Panc1 (cell line): Measurements from ENCODE around the gene GJB6. TPM values are rescaled to one million over a fixed set of nuclear protein-coding genes. Genes with fewer than 3 reads are reported as not detected.

ENCODE experiments used
- ATAC-seq: fragments of 200-7000 bp; cut with Tn5 transposase; 2 replicates; pipeline ENCODE4 v1.9.1; 2020; ENCODE audit warnings: mild to moderate bottlenecking, moderate library complexity
- BruUV-seq: library from RNA; stranded (reverse); fragments of 400-500 nt; replicated peaks from 2 replicates; lab custom pipeline; 2021; lab: Mats Ljungman, UMichigan
- CTCF ChIA-PET: fragments of 300-600 bp; sonication (Branson Sonifier 250); formaldehyde crosslinking; loops from one replicate; lab custom pipeline; 2022; ENCODE audit warnings: antibody characterized with exemption; lab: Charles Lee
- POLR2A ChIA-PET: fragments of 300-600 bp; sonication (Branson Sonifier 250); formaldehyde crosslinking; loops from one replicate; lab custom pipeline; 2022; ENCODE audit warnings: antibody characterized with exemption; lab: Charles Lee
- DNase-seq: peaks from one replicate; pipeline ENCODE4 v3.0.0-alpha.2; 2010; ENCODE audit warnings: low read depth, low spot score
- H3K27ac ChIP-seq: 2 replicates; pipeline ENCODE4 v1.5.1; 2011; ENCODE audit warnings: mild to moderate bottlenecking, low read length, inconsistent platforms
- H3K27me3 ChIP-seq: fragments of 200-500 bp; sonication (Bioruptor generic); 2 replicates; pipeline ENCODE4 v1.6.0; 2014; ENCODE audit warnings: low read length, inconsistent platforms; ENCODE audit not compliant: control insufficient read depth, insufficient read depth
- H3K36me3 ChIP-seq: fragments of 200-500 bp; sonication (Bioruptor generic); 2 replicates; pipeline ENCODE4 v1.5.1; 2014; ENCODE audit warnings: inconsistent platforms, mild to moderate bottlenecking, low read length, moderate library complexity; ENCODE audit not compliant: control insufficient read depth, insufficient read depth
- H3K4me1 ChIP-seq: 2 replicates; pipeline ENCODE4 v1.5.1; 2011; ENCODE audit warnings: inconsistent platforms, mild to moderate bottlenecking, low read length, moderate library complexity; ENCODE audit not compliant: control insufficient read depth, insufficient read depth
- H3K4me3 ChIP-seq, 2 experiments: 2 replicates each; pipeline ENCODE4 v1.5.1; 2011 to 2012; ENCODE audit warnings: low read depth in 2 of 2, low read length in 2 of 2, mild to moderate bottlenecking in 2 of 2, inconsistent platforms in 1 of 2, moderate library complexity in 1 of 2
- H3K9me3 ChIP-seq: fragments of 200-500 bp; sonication (Bioruptor generic); 2 replicates; pipeline ENCODE4 v1.5.1; 2014; ENCODE audit warnings: low read depth, mild to moderate bottlenecking, inconsistent platforms, low read length, moderate library complexity; ENCODE audit not compliant: control insufficient read depth, insufficient read depth
- POLR2AphosphoS5 ChIP-seq: IDR thresholded peaks from 2 replicates; pipeline ENCODE4 v1.6.1; 2012; ENCODE audit warnings: mild to moderate bottlenecking, low read depth, low read length, moderate library complexity
- REST ChIP-seq, 2 experiments: IDR thresholded peaks; 2 replicates each; pipeline ENCODE4 v1.6.1; 2011 to 2012; ENCODE audit warnings: low read depth in 2 of 2, control low read depth in 1 of 2, low read length in 1 of 2, mild to moderate bottlenecking in 1 of 2, moderate library complexity in 1 of 2; ENCODE audit not compliant: insufficient read depth in 1 of 2
- SIN3A ChIP-seq: IDR thresholded peaks from 2 replicates; pipeline ENCODE4 v1.6.1; 2012; ENCODE audit warnings: low read depth, mild to moderate bottlenecking, low read length, moderate library complexity, borderline replicate concordance; ENCODE audit not compliant: insufficient read depth
- TCF7L2 ChIP-seq: IDR thresholded peaks from 2 replicates; pipeline ENCODE4 v1.6.1; 2011; ENCODE audit warnings: mild to moderate bottlenecking, low read depth, low read length, inconsistent platforms
- in situ Hi-C: cut with HindIII; loops from 2 replicates; pipeline ENCODE4 v1.10.0; 2016; ENCODE audit warnings: low sequenced_read_pairs, low pct_unique_long_range_greater_than_20kb
- intact Hi-C: fragments of 100-400 bp; cut with micrococcal nuclease; formaldehyde crosslinking; loops from one replicate; pipeline ENCODE4 v1.10.0; 2022; ENCODE audit not compliant: unreplicated experiment
- total RNA-seq: library from RNA; stranded (reverse); gene quantifications from one replicate; pipeline ENCODE4 v1.2.1, GENCODE V29; 2021; ENCODE audit not compliant: unreplicated experiment
- TF ChIP-seq, protein P1 (sequence below): fragments of 450-650 bp; IDR thresholded peaks from 2 replicates; pipeline ENCODE4 v1.5.1; 2017; ENCODE audit warnings: mild to moderate bottlenecking

GJB6 gene
- total RNA-seq, 1 experiment from 2014 or later = 6.3 TPM

DNA sequence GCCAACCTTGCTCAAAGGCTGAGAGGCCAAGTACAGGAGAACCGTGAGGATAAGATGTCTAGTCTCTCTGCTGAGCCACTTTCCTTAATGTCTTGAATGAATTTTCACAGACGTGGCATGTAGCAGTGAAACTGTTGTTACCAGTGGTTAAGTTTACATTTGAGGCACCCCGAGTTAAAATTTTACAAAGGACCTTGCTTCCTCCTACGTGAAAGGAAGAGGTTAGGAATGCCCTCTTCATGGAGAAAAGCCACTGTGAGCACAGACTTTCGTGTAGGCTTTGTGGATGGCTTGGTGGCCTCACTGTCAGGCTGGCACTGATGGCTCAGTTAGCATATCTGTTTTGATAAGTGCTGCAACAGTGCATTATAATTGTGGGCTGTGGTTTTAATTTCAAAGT, 42.0 kb downstream of the GJB6 start:
- ATAC-seq = no peak
- H3K27me3 ChIP-seq = no peaks in the 10 kb centered on the region; the same call in 1 of the 2 replicates

DNA sequence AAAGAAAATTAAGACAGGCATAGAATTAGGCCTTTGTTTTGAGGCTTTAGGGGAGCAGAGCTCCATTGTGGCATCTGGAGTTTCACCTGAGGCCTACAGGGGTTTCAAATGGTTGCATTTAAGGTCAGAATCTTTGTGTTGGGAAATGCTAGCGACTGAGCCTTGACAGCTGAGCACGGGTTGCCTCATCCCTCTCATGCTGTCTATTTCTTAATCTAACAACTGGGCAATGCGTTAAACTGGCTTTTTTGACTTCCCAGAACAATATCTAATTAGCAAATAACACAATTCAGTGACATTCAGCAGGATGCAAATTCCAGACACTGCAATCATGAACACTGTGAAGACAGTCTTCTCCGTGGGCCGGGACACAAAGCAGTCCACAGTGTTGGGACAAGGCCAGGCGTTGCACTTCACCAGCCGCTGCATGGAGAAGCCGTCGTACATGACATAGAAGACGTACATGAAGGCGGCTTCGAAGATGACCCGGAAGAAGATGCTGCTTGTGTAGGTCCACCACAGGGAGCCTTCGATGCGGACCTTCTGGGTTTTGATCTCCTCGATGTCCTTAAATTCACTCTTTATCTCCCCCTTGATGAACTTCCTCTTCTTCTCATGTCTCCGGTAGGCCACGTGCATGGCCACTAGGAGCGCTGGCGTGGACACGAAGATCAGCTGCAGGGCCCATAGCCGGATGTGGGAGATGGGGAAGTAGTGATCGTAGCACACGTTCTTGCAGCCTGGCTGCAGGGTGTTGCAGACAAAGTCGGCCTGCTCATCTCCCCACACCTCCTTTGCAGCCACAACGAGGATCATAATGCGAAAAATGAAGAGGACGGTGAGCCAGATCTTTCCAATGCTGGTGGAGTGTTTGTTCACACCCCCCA, 43.2 kb downstream of the GJB6 start:
- Histone ChIP-seq H3K27me3 (no peaks in the 10 kb centered on the region; the same call in 1 of the 2 replicates), H3K4me3 (no peak overlapping the region), H3K36me3 (no peaks in the 10 kb centered on the region; the same call in 1 of the 2 replicates), H3K9me3 (no peaks in the 10 kb centered on the region), H3K27ac (no peak overlapping the region), H3K4me1 (no peaks in the 10 kb centered on the region; the same call in 1 of the 2 replicates)
- ChIA-PET POLR2A (no interaction called here), CTCF (no interaction called here)
- no peak for ATAC-seq
- in situ Hi-C loops = no loop called here
- TF ChIP-seq, protein P1, sequence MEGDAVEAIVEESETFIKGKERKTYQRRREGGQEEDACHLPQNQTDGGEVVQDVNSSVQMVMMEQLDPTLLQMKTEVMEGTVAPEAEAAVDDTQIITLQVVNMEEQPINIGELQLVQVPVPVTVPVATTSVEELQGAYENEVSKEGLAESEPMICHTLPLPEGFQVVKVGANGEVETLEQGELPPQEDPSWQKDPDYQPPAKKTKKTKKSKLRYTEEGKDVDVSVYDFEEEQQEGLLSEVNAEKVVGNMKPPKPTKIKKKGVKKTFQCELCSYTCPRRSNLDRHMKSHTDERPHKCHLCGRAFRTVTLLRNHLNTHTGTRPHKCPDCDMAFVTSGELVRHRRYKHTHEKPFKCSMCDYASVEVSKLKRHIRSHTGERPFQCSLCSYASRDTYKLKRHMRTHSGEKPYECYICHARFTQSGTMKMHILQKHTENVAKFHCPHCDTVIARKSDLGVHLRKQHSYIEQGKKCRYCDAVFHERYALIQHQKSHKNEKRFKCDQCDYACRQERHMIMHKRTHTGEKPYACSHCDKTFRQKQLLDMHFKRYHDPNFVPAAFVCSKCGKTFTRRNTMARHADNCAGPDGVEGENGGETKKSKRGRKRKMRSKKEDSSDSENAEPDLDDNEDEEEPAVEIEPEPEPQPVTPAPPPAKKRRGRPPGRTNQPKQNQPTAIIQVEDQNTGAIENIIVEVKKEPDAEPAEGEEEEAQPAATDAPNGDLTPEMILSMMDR = peak; percentile 29
- TF ChIP-seq REST (IDR thresholded peaks at IDR 0.05; ENCODE audit: insufficient read depth in 1 of 2, low read depth in 2 of 2, low read length in 1 of 2) (no peak), POLR2AphosphoS5 (no peak), TCF7L2 (no peak)
- DNase-seq = no peak
- intact Hi-C loops = no loop called here
- BruUV-seq = no TSS peak

More for the DNA sequence above, 42.0 kb downstream of the GJB6 start:
- ChIA-PET POLR2A (no interaction called here), CTCF (no interaction called here)
- in situ Hi-C loops = no loop called here
- TF ChIP-seq REST (IDR thresholded peaks at IDR 0.05; ENCODE audit: insufficient read depth in 1 of 2, low read depth in 2 of 2, low read length in 1 of 2) (no peak), POLR2AphosphoS5 (no peak), TCF7L2 (no peak), SIN3A (no peak)
- TF ChIP-seq, protein P1 = no peak
- Histone ChIP-seq H3K36me3 (no peaks in the 10 kb centered on the region; the same call in 1 of the 2 replicates), H3K27ac (no peak overlapping the region), H3K9me3 (no peaks in the 10 kb centered on the region), H3K4me1 (no peaks in the 10 kb centered on the region; the same call in 1 of the 2 replicates), H3K4me3 (no peak overlapping the region)
- BruUV-seq = no TSS peak
- intact Hi-C loops = no loop called here
- DNase-seq = no peak
